ENCODE results near the gene PHACTR1.

PHACTR1 gene

GRCh38 chr6:13241364-13241763 lies 524.8 kb downstream of the PHACTR1 start:
- H2AFZ ChIP-seq (ENCODE audit: low read length) = no peak overlapping the region
- H3K4me1 ChIP-seq (ENCODE audit: control insufficient read depth in 2 of 2, insufficient read depth in 1 of 2, low read depth in 1 of 2, low read length in 2 of 2) = no peaks in the 10 kb centered on the region
- H3K27ac ChIP-seq (replicated peaks; ENCODE audit: low read length) = no peak overlapping the region
- H3K23ac ChIP-seq (ENCODE audit: low read depth, low read length, poor library complexity) = no peak overlapping the region
- H3K4me2 ChIP-seq (ENCODE audit: insufficient read depth, low read length, poor library complexity, severe bottlenecking) = no peak overlapping the region
- H3K36me3 ChIP-seq (replicated peaks in 1 of 2; ENCODE audit: control insufficient read depth in 2 of 2, insufficient read depth in 2 of 2, low read length in 2 of 2) = no peaks in the 10 kb centered on the region
- DNase-seq (ENCODE audit: low spot score) = no peak
- H2BK15ac ChIP-seq (ENCODE audit: low read length) = no peak overlapping the region
- peaks cover 0 to 7% (median 0%) of the 10 kb centered on the region in 3 experiments for H3K27me3 ChIP-seq (ENCODE audit: control insufficient read depth in 3 of 3, insufficient read depth in 3 of 3, low read depth in 1 of 3, low read length in 3 of 3)
- no peak overlapping the region for H2AK5ac ChIP-seq (ENCODE audit: low read depth, low read length)
- no peak overlapping the region for H2BK120ac ChIP-seq (ENCODE audit: low read depth, low read length)
- no peak overlapping the region for H3K14ac ChIP-seq (ENCODE audit: low read length)
- H4K91ac ChIP-seq (ENCODE audit: low read depth, low read length, poor library complexity) = no peak overlapping the region
- WGBS, 2 donors (ENCODE audit: extremely low coverage in 2 of 2, insufficient read length in 2 of 2, insufficient replicate concordance in 1 of 2) = no CpG with 5 or more reads among the region's 5 CpGs
- H2BK12ac ChIP-seq (ENCODE audit: low read length) = no peak overlapping the region
- no peaks in the 10 kb centered on the region for H3K9me3 ChIP-seq (replicated peaks in 1 of 2; ENCODE audit: control insufficient read depth in 2 of 2, insufficient read depth in 1 of 2, low read depth in 1 of 2, low read length in 2 of 2)
- H3K4me3 ChIP-seq (ENCODE audit: low read length in 2 of 2) = no peak overlapping the region
- no peak overlapping the region for H2BK5ac ChIP-seq (ENCODE audit: low read length)
- no peak overlapping the region for H3K9ac ChIP-seq (ENCODE audit: low read depth, low read length, poor library complexity)
- H3K4ac ChIP-seq (ENCODE audit: low read length) = no peak overlapping the region
- no peak overlapping the region for H3K18ac ChIP-seq (ENCODE audit: low read length)
- H4K8ac ChIP-seq (ENCODE audit: low read depth, low read length) = no peak overlapping the region
- H3K79me1 ChIP-seq (ENCODE audit: low read depth, low read length) = no peaks in the 10 kb centered on the region

- Histone ChIP-seq H3K4me3 (ENCODE audit: low read length in 2 of 2) (no peak overlapping the region), H3K4ac (ENCODE audit: low read length) (no peak overlapping the region), H2BK5ac (ENCODE audit: low read length) (no peak overlapping the region), H2BK15ac (ENCODE audit: low read length) (no peak overlapping the region), H4K91ac (ENCODE audit: low read depth, low read length, poor library complexity) (no peak overlapping the region), H3K27ac (replicated peaks; ENCODE audit: low read length) (no peak overlapping the region), H3K4me2 (ENCODE audit: insufficient read depth, low read length, poor library complexity, severe bottlenecking) (no peak overlapping the region), H3K23ac (ENCODE audit: low read depth, low read length, poor library complexity) (no peak overlapping the region), H2AK5ac (ENCODE audit: low read depth, low read length) (no peak overlapping the region), H2AFZ (ENCODE audit: low read length) (no peak overlapping the region), H3K9ac (ENCODE audit: low read depth, low read length, poor library complexity) (no peak overlapping the region), H3K14ac (ENCODE audit: low read length) (no peak overlapping the region), H3K9me3 (replicated peaks in 1 of 2; ENCODE audit: control insufficient read depth in 2 of 2, insufficient read depth in 1 of 2, low read depth in 1 of 2, low read length in 2 of 2) (no peaks in the 10 kb centered on the region), H2BK120ac (ENCODE audit: low read depth, low read length) (no peak overlapping the region), H3K79me1 (ENCODE audit: low read depth, low read length) (no peaks in the 10 kb centered on the region), H3K4me1 (ENCODE audit: control insufficient read depth in 2 of 2, insufficient read depth in 1 of 2, low read depth in 1 of 2, low read length in 2 of 2) (no peaks in the 10 kb centered on the region), H4K8ac (ENCODE audit: low read depth, low read length) (no peak overlapping the region), H3K36me3 (replicated peaks in 1 of 2; ENCODE audit: control insufficient read depth in 2 of 2, insufficient read depth in 2 of 2, low read length in 2 of 2) (no peaks in the 10 kb centered on the region), H3K27me3 (ENCODE audit: control insufficient read depth in 3 of 3, insufficient read depth in 3 of 3, low read depth in 1 of 3, low read length in 3 of 3) (peaks cover 0 to 7% (median 0%) of the 10 kb centered on the region in 3 experiments), H3K18ac (ENCODE audit: low read length) (no peak overlapping the region), H2BK12ac (ENCODE audit: low read length) (no peak overlapping the region)
- no peak for DNase-seq (ENCODE audit: low spot score)
- WGBS, 2 donors (ENCODE audit: extremely low coverage in 2 of 2, insufficient read length in 2 of 2, insufficient replicate concordance in 1 of 2) = no CpG with 5 or more reads among the region's 3 CpGs
Observed at GRCh38 chr6:13242178-13242577, 525.6 kb downstream of the PHACTR1 start.

GRCh38 chr6:13242590-13242989 lies 526.0 kb downstream of the PHACTR1 start:
- Histone ChIP-seq H3K79me1 (ENCODE audit: low read depth, low read length) (no peaks in the 10 kb centered on the region), H2BK12ac (ENCODE audit: low read length) (no peak overlapping the region), H2BK5ac (ENCODE audit: low read length) (no peak overlapping the region), H2AFZ (ENCODE audit: low read length) (no peak overlapping the region), H3K27me3 (ENCODE audit: control insufficient read depth in 3 of 3, insufficient read depth in 3 of 3, low read depth in 1 of 3, low read length in 3 of 3) (peaks cover 0 to 7% (median 0%) of the 10 kb centered on the region in 3 experiments), H3K9me3 (replicated peaks in 1 of 2; ENCODE audit: control insufficient read depth in 2 of 2, insufficient read depth in 1 of 2, low read depth in 1 of 2, low read length in 2 of 2) (no peaks in the 10 kb centered on the region), H2AK5ac (ENCODE audit: low read depth, low read length) (no peak overlapping the region), H3K4ac (ENCODE audit: low read length) (no peak overlapping the region), H4K8ac (ENCODE audit: low read depth, low read length) (no peak overlapping the region), H3K4me1 (ENCODE audit: control insufficient read depth in 2 of 2, insufficient read depth in 1 of 2, low read depth in 1 of 2, low read length in 2 of 2) (no peaks in the 10 kb centered on the region), H3K4me2 (ENCODE audit: insufficient read depth, low read length, poor library complexity, severe bottlenecking) (no peak overlapping the region), H2BK15ac (ENCODE audit: low read length) (no peak overlapping the region), H3K27ac (replicated peaks; ENCODE audit: low read length) (no peak overlapping the region), H3K18ac (ENCODE audit: low read length) (no peak overlapping the region), H3K9ac (ENCODE audit: low read depth, low read length, poor library complexity) (no peak overlapping the region), H3K36me3 (replicated peaks in 1 of 2; ENCODE audit: control insufficient read depth in 2 of 2, insufficient read depth in 2 of 2, low read length in 2 of 2) (no peaks in the 10 kb centered on the region), H4K91ac (ENCODE audit: low read depth, low read length, poor library complexity) (no peak overlapping the region), H3K14ac (ENCODE audit: low read length) (no peak overlapping the region), H2BK120ac (ENCODE audit: low read depth, low read length) (no peak overlapping the region), H3K23ac (ENCODE audit: low read depth, low read length, poor library complexity) (no peak overlapping the region), H3K4me3 (ENCODE audit: low read length in 2 of 2) (no peak overlapping the region)
- no peak for DNase-seq (ENCODE audit: low spot score)
- no CpG with 5 or more reads among the region's 1 CpG for WGBS, 2 donors (ENCODE audit: extremely low coverage in 2 of 2, insufficient read length in 2 of 2, insufficient replicate concordance in 1 of 2)

- no peak overlapping the region for H3K9ac ChIP-seq (ENCODE audit: low read depth, low read length, poor library complexity)
- H3K4ac ChIP-seq (ENCODE audit: low read length) = no peak overlapping the region
- peaks cover 3% of the 10 kb centered on the region in 2 donors for H3K4me1 ChIP-seq (ENCODE audit: control insufficient read depth in 2 of 2, insufficient read depth in 1 of 2, low read depth in 1 of 2, low read length in 2 of 2)
- no peak overlapping the region for H3K14ac ChIP-seq (ENCODE audit: low read length)
- DNase-seq (ENCODE audit: low spot score) = no peak
- H2AFZ ChIP-seq (ENCODE audit: low read length) = no peak overlapping the region
- no peak overlapping the region for H3K4me3 ChIP-seq (ENCODE audit: low read length in 2 of 2)
- H3K23ac ChIP-seq (ENCODE audit: low read depth, low read length, poor library complexity) = no peak overlapping the region
- H3K4me2 ChIP-seq (ENCODE audit: insufficient read depth, low read length, poor library complexity, severe bottlenecking) = no peak overlapping the region
- H3K27ac ChIP-seq (replicated peaks; ENCODE audit: low read length) = no peak overlapping the region
- no peak overlapping the region for H4K8ac ChIP-seq (ENCODE audit: low read depth, low read length)
- H3K9me3 ChIP-seq (replicated peaks in 1 of 2; ENCODE audit: control insufficient read depth in 2 of 2, insufficient read depth in 1 of 2, low read depth in 1 of 2, low read length in 2 of 2) = no peaks in the 10 kb centered on the region
- WGBS, 2 donors (ENCODE audit: extremely low coverage in 2 of 2, insufficient read length in 2 of 2, insufficient replicate concordance in 1 of 2) = no CpG with 5 or more reads among the region's 1 CpG
- no peaks in the 10 kb centered on the region for H3K79me1 ChIP-seq (ENCODE audit: low read depth, low read length)
- H2BK5ac ChIP-seq (ENCODE audit: low read length) = no peak overlapping the region
- H2AK5ac ChIP-seq (ENCODE audit: low read depth, low read length) = no peak overlapping the region
- H3K36me3 ChIP-seq (replicated peaks in 1 of 2; ENCODE audit: control insufficient read depth in 2 of 2, insufficient read depth in 2 of 2, low read length in 2 of 2) = no peaks in the 10 kb centered on the region
- H4K91ac ChIP-seq (ENCODE audit: low read depth, low read length, poor library complexity) = no peak overlapping the region
- H3K27me3 ChIP-seq (ENCODE audit: control insufficient read depth in 3 of 3, insufficient read depth in 3 of 3, low read depth in 1 of 3, low read length in 3 of 3) = peaks cover 0 to 5% (median 0%) of the 10 kb centered on the region in 3 experiments
- no peak overlapping the region for H2BK120ac ChIP-seq (ENCODE audit: low read depth, low read length)
- no peak overlapping the region for H3K18ac ChIP-seq (ENCODE audit: low read length)
- H2BK15ac ChIP-seq (ENCODE audit: low read length) = no peak overlapping the region
- H2BK12ac ChIP-seq (ENCODE audit: low read length) = no peak overlapping the region
Observed at GRCh38 chr6:13243033-13243432, 526.5 kb downstream of the PHACTR1 start.
